Measurements from ENCODE around the gene RWDD1.
"Not testable (repeated sequence)": the region's sequence is repeated elsewhere in the genome, so short reads cannot be mapped to it uniquely, and the experiment has no call there.

The RWDD1 gene

GRCh38 chr6:116557893-116558292 is 13.4 kb upstream of the RWDD1 start:
- no peak for DNase-seq (ENCODE audit: low read depth in 2 of 3, low spot score in 1 of 3)

DNA sequence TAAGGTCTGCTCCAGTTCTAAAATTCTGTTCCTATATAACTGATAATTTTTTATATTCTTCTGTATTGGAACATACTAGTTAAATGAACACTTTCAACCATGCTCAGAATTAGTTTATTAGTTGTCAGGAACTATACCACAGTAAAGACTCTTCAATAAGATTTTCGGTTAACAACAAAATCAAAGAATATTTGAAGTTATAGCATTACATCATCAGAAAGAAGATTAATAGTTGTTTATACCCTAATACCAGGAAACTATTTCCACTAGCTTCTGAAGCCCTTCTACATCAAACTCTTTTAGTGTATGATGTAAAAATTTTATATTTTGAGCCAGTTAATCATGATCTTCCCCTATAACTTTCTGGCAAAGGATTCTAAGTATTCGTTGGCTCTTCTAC is 11.2 kb upstream of the RWDD1 start:
- no peak for DNase-seq (ENCODE audit: low read depth in 2 of 3, low spot score in 1 of 3)

- DNase-seq (ENCODE audit: low read depth in 2 of 3, low spot score in 1 of 3), result peak; percentile 42 to 77 (median 47)
Measured at GRCh38 chr6:116561377-116562018, 9.8 kb upstream of the RWDD1 start.

- DNase-seq (ENCODE audit: low read depth in 2 of 3, low spot score in 1 of 3), result no peak
Measured at GRCh38 chr6:116562019-116562403, 9.3 kb upstream of the RWDD1 start.

DNA sequence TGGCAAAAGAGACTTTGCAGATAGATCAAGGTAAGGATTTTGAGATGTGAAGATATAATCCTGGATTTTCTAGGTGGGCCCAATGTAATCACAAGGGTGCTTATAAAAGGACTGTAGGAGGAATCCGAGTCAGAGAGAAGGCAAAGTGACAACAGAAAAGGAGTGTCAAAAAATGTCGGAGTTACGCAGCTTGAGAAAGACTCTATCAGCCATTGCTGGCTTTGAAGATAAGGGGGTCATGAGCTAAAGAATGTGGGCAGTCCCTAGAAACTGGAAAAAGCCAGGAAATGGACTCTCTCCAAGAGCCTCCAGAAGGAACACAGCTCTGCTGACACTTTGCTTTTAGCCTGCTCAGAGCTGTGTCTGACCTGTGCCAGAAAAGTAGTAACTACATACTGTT is 8.7 kb upstream of the RWDD1 start:
- DNase-seq (ENCODE audit: low read depth in 2 of 3, low spot score in 1 of 3), result no peak

GRCh38 chr6:116563830-116564229 is 7.5 kb upstream of the RWDD1 start:
- no peak for DNase-seq (ENCODE audit: low read depth in 2 of 3, low spot score in 1 of 3)

DNA sequence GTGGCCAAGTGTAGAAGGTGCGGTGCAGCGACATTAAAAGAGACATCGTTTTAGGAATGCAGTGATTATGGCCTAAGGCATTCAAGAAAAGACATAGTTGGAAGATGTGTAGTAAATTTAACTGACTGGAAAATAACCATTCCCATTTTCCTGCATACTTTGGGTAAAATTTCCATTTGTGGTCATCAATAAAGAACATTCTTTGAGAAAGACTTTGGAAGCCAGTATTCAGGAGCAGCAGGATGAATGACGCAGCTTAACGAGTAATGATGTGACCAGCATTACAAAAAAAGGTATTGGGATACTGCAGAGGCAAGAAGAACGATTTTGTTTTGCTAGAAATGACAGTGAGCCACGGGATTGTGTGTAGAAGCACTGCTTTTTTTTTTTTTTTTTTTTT is 7.0 kb upstream of the RWDD1 start:
- no peak for DNase-seq (ENCODE audit: low read depth in 2 of 3, low spot score in 1 of 3)

GRCh38 chr6:116564921-116565872 is 6.1 kb upstream of the RWDD1 start:
- no peak for DNase-seq (ENCODE audit: low read depth in 2 of 3, low spot score in 1 of 3)

GRCh38 chr6:116568111-116568510 is 3.2 kb upstream of the RWDD1 start:
- DNase-seq (ENCODE audit: low read depth in 2 of 3, low spot score in 1 of 3), result no peak

GRCh38 chr6:116568821-116569755 is 2.2 kb upstream of the RWDD1 start:
- no peak for DNase-seq (ENCODE audit: low read depth in 2 of 3, low spot score in 1 of 3)

GRCh38 chr6:116571683-116572000 is 338 bp downstream of the RWDD1 start:
- DNase-seq (ENCODE audit: low read depth in 2 of 3, low spot score in 1 of 3), result no peak

- no peak for DNase-seq (ENCODE audit: low read depth in 2 of 3, low spot score in 1 of 3)
Measured at GRCh38 chr6:116572162-116572561, 858 bp downstream of the RWDD1 start.

DNA sequence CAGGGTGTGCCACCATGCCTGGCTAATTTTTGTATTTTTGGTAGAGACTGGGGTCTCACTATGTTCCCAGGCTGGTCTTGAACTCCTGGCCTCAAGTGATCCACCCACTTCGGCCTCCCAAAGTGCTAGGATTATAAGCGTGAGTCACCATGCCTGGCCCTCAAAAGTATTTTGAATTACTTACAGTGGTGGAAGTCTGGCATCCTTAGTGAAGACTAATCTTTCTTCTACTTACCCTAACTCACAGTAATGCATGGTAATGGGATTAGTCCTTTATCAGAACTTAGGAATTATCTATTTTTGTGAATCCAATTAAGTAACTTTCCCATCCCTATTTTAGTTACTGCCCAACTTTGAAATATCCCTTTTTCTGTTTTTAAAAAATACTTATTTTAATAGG is 3.9 kb downstream of the RWDD1 start:
- no peak for DNase-seq (ENCODE audit: low read depth in 2 of 3, low spot score in 1 of 3)

DNA sequence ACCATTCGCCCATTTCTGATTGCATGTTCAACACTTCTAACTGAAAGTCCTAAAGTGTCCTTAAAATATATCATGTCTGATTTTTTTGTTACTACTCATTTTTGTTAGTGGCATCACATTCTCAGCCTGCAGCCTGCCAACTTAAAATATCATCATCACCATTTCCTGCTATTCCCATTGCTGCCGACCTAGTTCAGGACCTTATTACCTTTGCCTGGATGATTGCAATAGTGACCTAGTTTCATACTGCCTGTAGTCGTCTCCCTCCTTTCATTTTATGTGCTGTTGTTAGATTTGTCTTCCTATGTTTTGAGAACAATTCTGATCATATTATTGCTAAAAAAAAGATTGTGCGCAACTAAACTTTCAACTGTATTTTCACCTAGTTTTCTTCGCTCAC is 6.2 kb downstream of the RWDD1 start:
- DNase-seq (ENCODE audit: low read depth in 2 of 3, low spot score in 1 of 3), result no peak

DNA sequence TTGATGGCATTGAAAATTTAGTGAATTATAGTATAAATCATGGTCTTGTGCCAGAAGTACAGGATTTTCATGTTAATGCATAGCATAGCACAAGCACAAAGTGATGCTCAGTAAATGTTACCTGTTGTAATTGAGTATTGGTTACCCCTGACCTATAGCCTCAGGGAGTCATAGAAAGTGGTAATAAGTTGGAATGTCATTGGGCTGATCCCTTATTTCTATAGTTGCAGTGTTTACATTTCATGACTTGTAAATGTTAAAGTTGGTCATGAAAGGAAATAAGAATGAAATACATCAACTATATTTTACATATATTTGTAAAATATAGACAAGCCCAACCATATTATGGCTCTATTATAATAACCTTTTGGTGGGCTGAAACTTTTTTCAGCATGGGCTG is 7.0 kb downstream of the RWDD1 start:
- DNase-seq (ENCODE audit: low read depth in 2 of 3, low spot score in 1 of 3), result no peak

DNA sequence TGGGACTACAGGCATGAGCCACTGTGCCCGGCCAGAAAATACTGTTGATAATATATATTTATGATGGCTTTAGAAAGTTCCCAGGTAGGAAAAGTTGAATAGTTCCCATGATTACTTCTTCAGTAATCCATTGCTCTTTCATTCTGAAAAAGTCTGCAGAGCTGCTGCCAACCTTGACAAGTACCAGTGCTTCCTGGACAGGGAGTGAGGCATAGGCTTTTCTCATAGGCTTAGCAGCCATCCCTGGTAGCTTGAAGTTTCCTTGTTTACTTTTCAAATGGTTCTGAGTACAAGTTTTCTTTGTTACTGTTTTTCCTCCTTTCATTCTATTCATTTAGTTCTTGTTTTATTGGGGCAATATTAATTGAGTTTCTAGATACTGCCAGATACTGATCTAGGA is 7.8 kb downstream of the RWDD1 start:
- DNase-seq (ENCODE audit: low read depth in 2 of 3, low spot score in 1 of 3), result no peak

DNA sequence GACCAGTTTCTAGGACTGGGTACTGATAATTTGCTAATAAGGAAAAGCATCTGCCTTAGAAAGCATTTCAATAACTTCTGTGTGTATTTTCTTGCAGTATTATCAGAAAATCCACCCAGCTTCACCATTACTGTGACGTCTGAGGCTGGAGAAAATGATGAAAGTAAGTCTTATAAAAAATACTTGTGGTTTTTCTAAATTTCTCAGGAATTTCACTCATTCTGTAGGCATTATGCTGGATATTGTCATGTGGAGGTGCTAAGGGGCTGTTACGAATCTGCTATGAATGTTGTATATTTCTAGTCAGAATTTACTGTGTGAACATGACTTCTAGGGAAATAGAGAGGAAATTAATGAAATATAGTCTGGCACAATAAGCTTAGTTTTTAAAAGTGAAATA is 8.9 kb downstream of the RWDD1 start:
- no peak for DNase-seq (ENCODE audit: low read depth in 2 of 3, low spot score in 1 of 3)

GRCh38 chr6:116586276-116586675 is 15.0 kb downstream of the RWDD1 start:
- DNase-seq (ENCODE audit: low read depth in 2 of 3, low spot score in 1 of 3), result no peak

- DNase-seq (ENCODE audit: low read depth in 2 of 3, low spot score in 1 of 3), result no peak
Measured at GRCh38 chr6:116586738-116587137, 15.4 kb downstream of the RWDD1 start.

- DNase-seq (ENCODE audit: low read depth in 2 of 3, low spot score in 1 of 3), result no peak
Measured at GRCh38 chr6:116595247-116595646, 23.9 kb downstream of the RWDD1 start.

GRCh38 chr6:116596815-116597214 is 25.5 kb downstream of the RWDD1 start:
- no peak for DNase-seq (ENCODE audit: low read depth in 2 of 3, low spot score in 1 of 3)

DNA sequence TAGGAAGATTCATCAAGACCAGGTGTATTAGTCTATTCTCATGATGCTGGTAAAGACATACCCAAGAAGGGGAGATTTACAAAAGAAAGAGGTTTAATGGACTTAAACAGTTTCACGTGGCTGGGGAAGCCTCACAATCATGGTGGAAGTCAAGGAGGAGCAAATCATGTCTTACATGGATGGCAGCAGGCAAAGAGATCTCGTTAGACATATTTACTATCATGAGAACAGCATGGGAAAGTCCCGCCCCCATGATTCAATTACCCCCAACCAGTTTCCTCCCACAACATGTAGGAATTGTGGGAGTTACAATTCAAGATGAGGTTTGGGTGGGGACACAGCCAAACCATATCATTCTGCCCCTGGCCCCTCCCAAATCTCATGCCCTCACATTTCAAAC is 32.6 kb downstream of the RWDD1 start:
- DNase-seq (ENCODE audit: low read depth in 2 of 3, low spot score in 1 of 3), result not testable (repeated sequence)

Data from stimulated activated CD4-positive, alpha-beta T cell treated with anti-CD3 and anti-CD28 coated beads, Interleukin-12 subunit alpha, Interleukin-12 subunit beta, amount 100 ng/mL, for 48 hours (primary cell).